ENCODE data around the gene OXCT1.
"Not testable (repeated sequence)": the region's sequence is repeated elsewhere in the genome, so short reads cannot be mapped to it uniquely, and the experiment has no call there.

Gene OXCT1

DNA sequence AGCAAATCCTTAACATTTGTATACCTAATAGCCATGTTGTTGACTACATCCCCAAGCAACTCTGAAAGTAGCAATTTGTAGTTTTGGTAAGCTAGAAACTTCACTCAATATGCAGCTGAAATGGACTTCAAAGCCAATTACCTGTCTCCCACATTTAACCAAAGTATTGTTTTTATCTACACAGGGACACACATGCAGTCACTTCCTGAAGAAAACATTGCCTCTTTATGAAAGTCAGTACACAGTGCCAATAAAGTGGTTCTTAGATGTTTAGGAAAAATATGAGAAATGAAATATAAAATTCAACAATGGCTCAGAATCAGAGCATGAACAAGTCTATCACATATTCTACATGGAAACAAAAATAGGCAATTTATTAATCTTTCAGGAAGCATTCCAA, 49.2 kb downstream of the OXCT1 start:
- DNase-seq = no peak

DNA sequence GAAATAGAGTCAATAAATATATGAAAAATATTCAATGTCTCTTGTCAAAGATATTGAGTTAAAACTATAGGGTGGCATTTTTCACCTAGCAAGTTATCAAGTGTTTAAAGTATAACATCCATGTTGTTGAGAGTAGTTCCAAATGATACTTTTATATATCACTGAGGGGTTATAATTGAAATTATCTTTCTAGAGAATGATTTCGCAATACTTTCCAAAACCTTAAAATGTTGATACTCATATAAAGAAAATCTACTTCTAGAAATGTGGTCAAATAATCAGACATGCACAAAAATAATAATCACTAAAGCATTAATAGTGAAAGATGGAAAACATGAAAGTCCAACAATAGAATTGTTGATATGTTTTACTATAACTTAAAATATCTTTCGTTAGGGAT, 50.1 kb downstream of the OXCT1 start:
- no peak for DNase-seq

DNA sequence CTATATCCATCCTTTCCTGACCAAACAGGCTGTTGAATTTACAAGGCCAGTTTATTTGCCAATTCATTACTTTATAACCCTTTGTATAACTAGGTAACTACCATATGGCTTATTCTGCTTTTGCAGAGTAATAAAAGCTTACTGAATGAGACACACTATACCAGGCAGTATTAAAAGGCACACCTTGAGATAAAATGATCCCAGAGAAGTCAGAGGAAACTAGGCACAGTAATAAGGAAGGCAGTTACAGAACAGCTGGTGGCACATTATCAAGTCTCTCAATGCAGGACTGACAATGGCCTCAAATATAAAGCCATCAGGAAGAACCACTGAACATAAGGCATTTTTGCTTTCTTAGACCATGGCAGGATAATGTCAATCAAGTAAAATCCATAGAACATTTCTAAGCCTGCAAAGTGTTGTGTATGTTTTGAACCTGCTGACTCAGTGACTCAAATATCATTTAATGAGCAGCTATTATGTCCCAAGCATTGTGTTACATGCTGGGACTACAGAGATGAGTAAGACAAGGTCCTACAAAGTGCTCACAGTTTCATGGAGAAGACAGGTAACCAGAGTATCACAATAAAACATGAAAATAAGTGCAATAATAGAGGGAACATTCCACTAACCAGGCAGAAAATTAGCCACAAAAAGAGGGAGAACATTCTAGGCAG, 52.5 kb downstream of the OXCT1 start:
- no peak for DNase-seq

DNA sequence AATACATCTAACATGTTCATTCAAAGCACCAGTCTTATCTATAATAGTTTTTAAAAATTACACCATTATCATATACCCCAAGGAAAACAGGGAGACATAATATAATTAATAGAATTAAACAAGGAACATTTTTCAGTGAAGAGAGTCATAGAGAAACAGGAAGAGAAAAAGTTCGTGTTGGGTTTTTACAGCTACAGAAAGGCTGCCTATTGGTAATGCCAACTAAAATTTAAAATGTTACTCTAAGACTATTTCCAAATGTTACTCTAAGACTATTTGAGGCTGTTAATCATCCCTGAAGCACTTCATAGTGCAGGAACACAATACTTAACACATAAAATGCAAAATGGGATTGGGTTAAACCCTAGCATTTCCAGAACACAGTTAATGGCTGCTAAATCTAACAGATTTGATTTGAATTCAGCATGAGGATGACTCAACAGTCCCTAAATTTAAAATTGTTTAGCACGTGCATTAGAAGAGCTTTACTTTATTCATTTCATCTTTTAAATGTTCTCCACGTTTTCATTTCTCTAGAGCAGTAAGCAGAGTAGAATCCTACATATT, 54.5 kb downstream of the OXCT1 start:
- DNase-seq = no peak

DNA sequence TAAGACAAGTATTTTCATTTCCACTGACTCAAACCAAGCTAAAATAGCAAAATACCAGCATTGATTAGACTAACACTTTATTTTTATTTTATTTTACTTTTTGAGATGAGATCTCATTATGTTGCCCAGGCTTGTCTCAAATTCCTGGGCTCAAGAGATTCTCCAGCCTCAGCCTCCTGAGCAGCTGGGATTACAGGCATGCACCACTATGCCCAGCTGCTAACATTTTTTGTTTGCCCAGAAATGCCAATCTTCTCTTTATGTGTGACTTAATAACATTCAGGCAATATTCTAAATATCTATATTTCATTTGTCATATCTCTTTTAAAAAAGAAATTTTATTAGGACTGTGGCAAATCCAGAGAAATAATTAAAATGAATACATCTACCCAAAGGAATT, 55.0 kb downstream of the OXCT1 start:
- no peak for DNase-seq

DNA sequence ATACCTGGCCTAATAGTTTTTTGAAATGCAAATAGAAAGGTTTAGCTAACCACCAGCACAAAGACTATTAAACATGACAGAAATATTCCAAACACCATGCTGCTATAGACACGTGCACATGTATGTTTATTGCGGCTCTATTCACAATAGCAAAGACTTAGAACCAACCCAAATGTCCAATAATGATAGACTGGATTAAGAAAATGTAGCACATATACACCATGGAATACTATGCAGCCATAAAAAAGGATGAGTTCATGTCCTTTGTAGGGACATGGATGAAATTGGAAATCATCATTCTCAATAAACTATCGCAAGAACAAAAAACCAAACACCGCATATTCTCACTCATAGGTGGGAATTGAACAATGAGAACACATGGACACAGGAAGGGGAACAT, 55.9 kb downstream of the OXCT1 start:
- DNase-seq = not testable (repeated sequence)

DNA sequence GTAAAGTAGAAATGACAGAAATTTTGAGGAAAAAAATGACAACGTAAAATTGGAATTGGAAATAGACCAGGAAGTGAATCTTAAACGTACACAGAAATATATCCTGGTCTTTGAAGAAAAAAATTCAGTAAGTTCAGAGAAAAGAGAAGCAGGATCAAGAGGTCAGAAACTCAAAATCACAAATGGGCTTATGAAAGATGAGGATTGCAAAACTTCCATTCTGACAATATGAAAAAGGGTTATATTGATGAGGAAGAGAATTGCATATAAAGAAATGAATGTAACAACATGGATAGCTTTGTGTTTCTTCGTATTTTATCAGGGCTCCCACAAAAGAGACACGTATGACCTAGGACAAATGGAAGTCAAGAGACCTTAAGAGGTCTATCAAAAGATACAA, 58.1 kb downstream of the OXCT1 start:
- peak in 1 of 2 experiments; percentile 12 for DNase-seq

DNA sequence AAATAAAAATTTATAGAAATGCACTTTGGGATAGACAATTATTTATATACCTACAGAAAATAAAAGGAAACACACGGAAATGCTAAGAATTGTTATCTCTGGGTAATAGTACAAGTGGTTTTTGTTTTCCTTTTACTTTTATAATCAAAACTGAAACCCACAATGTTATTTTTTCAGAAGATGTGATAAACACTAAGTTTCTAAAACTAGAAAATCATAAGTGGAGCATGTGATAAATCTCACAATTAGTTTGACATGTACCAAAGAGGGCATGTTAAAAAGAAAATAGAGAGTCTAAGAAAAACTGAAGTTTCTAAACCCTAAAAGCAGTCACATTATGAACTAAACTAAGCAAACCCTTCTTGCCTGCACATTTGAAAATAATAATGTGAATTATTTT, 61.1 kb downstream of the OXCT1 start:
- no peak for DNase-seq

DNA sequence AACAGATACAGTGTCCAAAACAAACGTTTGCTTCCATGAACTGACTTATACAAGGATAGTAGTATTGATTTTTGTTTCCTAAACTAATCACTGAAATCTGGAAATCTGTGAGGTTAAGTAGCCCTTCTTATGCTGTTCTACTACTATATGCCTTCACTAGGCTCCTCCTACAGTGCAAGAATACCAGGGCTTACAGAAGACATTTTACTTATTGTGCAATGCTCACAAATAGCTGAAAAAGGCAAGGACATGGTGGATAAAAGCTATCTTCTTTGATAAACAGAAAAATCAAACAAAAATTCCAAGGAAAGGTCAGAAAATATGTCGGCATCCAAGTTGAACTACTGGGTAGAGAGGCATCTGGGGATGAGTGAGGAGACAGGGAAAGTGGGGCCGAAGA, 61.9 kb downstream of the OXCT1 start:
- no peak for DNase-seq

DNA sequence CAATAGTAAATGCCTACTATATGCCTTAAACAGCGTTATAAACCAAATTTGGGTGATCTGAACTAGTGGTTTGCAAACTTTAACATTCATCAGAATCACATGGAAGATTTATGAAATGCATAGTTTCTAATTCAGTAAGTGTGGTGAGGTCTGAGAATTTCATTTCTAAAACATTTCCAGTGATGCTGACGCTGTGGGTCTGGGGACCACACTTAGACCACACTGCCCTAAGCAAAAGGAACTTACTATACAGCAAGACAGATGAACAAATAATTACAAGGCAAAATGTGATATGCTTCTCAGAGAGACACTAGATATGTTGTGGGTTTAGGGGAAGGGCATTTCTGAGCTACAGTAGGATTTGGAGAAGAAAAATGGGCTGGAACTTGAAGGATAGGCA, 72.6 kb downstream of the OXCT1 start:
- DNase-seq = no peak

DNA sequence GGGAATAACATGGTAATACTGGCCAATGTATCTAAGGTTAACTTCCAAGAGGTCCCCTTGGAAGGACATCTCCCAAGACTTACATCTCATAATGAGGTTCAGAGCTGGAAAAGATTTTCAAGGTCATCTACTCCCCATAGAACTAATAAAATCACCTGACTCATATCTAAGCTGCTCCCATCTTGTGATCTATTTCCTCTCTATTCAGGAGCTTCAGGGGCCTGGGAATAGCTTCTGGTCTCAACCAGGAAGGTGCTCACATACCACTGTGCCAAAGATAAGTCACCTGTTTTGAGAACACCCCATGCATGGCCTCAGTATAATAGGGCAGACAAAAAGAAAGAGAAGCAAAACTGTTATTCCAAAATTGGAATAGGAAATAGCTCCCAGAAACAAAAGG, 74.2 kb downstream of the OXCT1 start:
- DNase-seq = no peak

DNA sequence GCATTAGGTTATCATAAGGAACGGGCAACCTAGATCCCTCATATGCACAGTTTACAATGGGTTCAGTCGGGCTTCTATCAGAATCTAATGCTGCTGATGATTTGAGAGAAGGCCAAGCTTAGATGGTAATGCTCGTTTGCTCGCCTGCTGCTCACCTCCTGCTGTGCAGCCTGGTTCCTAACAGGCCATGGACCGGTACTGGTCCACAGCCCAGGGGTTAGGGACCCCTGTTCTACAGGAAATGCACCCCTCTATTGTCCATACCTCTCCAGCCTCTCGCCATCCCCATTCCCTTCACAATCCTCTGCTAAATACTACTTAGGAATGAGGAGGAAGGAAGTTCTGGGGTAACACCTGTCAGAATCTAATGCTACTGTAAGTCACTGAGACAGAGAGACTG, 75.1 kb downstream of the OXCT1 start:
- no peak for DNase-seq

DNA sequence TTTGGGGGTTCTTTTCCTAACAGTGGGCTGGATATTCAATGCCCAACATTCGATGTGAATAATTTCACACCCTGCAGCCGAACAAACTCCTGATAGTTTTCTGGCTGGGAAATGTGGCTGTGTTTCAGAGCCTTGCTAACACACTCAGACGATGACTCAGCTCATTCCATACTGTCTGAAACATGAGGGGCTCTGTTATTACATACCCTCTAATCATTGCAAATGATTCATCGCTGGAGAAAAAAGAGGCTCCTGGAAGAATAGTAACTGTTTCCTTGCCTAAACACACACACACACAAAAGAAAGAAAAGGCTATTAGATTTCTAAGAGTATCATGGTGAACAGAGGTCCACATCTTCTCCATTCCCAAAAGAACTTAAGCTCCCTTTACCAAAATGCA, 75.8 kb downstream of the OXCT1 start:
- no peak for DNase-seq

DNA sequence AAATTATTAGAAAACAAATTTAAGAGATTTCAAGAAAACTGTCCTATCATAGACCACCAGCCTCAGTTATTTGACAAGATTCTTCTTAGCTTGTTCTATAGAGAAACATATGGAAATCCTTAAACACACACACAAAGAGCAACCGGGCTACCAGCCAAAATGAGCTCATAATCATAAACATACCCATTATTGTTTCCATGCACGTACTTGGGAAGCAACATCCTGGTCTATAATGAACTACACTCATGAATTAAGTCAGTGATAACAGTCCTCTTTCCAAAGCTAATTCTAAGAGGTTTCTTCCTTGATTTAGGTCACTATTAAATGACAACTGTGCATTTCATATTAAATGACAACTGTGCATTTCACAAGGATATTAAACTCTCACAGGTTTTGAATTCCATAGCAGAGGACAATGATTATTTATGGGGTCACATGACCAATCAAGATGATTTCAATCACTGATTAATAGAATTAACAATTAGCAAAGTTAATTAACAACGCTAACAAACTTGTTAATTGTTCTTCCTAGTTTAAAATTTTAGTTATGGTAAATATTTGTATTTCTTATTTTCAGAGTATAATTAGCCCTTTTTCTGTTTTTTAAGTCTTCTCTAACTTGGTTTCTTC, 77.0 kb downstream of the OXCT1 start:
- no peak for DNase-seq

DNA sequence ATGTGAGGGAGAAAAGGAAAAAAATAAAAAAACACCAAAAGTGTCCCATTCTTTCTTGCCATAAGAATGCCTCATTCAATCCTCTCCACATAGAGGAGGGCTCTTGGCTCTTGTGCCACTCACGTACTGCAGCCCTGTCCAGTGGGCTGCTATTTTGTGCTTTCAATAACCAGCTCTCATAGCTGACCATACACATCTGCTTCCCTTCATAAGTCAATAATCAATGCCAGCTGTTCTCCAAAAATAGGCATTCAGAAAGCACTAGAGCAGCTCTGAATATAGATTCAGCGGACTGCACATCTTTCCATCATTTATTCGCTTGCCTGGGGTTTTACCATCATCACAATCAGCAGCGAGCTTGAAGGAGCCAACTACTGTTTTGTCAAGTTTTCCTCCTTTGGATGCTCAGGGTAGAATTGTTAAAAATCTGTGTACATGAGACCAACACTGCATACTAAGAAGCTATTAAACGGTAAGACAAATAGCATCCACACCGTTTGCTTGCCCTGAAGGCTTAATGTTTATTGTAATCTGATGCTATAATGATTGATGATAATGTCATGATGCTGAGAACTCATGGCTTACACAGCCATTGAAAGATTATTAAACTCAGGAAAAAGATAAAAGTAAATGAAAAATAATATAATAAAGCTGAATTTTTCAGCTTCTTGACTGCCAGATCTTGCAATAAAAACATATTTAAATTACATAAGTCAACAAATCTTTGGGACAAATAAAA, 80.0 kb downstream of the OXCT1 start:
- DNase-seq = no peak

DNA sequence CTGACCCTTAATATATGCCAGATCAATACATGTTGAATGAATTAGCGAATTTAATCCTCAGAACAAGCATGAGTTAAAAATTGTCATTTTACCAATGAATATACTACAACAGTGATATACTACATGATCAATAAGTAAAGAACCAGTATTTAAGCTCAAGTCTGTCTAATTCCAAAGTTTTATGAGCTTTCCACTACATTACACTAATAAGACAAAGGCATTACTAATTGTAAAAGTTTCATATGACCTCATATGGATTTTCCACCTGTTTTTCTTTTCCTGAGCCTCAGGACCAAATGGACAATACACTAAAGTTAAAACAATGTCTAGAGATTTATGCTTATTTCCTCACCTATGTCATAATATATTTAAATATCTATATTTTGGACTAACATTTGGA, 80.8 kb downstream of the OXCT1 start:
- no peak for DNase-seq

DNA sequence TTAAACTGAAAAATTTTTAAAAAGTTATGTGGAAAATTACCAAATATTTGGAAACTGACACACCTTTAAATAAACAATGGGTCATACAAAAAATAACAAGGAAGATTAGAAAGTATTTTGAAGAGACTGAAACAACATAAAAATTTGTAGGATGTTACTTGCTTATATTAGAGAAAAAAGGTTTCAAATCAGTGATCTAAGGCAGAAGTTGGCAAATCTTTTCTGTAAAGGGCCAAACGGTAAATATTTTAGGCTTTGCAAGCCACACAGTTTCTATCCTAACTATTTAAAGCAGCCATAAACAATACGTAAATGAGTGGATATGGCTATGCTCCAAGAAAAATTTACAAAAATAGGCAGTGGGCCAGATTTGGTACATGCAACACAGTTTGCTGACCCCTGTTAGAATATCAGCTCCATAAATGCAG, 81.3 kb downstream of the OXCT1 start:
- no peak for DNase-seq

DNA sequence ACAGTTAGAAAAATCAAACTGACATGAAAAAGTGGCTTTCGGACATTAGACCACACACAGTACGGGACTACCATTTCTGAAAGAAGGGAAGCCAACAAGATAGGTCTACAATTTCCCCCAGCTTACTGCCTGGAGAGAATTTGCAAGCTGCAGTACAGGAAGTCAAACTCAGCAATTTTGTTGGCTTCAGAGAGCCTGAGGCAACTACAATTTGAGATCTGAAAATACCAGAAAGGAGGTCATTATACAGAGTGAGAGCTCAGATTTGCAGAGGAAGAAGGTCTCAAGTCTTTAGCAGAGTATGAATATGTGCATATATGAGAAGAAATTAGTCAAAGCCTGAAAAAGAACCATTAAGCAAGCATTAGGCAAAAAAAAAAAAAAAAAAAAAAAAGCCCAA, 83.0 kb downstream of the OXCT1 start:
- DNase-seq = no peak

DNA sequence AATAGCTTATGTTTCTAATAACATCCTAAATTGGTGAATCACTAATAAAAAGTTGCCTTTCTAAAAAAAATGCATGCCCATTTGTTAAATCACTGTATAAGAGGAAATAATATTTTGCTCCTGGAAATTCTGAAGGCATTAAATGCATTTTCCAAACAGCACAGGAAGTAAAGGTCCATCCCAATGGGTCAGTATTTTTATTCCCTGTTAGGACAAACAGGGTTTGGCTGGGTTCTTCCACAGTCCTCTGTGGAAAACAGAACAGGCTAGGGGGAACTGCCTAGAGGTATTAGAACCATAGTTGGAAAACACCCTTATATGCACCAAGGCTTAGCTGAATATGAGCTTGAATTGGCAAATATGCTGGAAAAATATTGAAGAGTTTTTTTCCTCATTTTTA, 85.2 kb downstream of the OXCT1 start:
- DNase-seq = no peak

DNA sequence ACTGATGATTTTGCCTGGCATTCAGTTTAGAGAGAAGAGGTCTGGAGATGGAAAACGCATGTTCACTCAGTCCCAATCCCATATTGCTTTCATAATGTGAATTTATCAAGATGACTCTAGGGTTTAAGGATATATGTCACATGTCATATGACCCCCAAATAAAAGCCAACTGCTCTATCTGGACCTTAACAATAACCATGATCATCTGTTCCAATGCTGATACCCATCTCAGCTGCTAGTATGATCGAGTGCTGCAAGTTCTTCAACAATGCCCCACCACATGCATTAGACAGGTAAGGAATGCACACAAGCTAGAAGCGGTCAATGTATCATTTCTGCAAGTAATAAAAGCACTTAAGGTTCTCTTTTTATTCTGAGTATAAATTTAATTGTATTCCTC, 91.8 kb downstream of the OXCT1 start:
- no peak for DNase-seq

DNA sequence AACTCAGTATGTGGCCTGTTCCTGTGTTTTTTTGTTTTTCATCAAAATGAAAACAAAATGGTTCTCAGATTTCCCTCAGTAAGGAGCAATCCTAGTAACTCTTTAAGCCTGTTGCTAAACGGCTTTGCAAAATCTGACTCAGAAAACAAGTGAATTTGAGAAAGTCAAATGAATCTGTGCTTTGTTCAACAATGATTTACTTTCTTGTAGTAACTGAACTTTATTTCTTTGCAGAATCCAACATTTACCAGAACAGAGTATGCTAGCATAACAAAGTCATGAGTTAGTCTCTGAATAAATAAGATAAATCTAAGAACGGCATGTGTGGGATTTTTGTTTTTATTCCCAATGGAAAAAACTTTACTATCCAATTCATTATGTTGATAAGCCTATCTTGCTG, 93.8 kb downstream of the OXCT1 start:
- DNase-seq = no peak

DNA sequence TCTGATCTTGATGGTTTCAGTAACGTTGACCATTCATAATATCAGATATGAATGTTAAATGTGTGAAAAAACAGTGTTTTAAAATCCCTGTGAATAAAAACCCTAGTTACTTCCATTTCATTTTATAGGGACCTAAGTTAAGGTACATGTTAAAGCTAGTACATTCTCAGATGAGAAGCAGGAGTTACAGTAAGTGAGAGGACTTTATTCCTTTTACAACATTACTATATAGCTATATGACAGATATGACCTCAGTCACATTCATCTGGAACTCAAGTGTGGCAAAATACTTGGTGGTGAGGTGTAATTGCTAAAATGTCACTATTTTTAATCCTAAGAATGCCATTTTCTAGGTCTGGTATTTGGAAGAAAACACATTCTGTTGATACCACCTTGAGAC, 96.4 kb downstream of the OXCT1 start:
- DNase-seq = no peak

DNA sequence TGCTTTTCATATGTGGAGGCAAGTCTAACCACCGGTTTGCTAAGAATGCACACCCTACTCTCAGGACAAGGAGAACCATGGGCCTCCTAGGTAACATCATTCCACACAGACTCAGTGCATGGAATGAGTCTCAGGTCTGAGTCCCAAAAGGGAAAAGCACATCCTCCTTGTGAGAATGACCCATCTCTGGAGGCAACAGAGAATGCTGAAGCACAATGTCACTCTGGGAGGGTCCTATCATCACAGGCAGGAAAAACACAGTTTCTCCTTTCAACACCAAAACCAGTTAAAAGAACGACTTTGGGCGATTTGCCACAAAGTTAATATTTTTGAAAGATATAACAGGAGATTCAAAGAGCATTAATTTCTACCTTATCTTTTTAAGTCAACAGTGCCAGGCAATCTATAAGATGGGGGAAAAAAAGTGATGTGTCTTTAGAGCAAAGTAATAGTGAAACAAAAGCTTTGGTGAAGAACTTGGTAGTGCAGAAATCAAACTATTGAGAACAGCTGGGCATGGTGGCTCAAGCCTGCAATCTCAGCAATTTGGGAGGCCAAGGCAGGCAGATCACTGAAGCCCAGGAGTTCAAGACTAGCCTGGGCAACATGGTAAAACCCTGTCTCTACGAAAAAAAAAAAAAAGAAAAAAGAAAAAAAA, 97.3 kb downstream of the OXCT1 start:
- no peak for DNase-seq

DNA sequence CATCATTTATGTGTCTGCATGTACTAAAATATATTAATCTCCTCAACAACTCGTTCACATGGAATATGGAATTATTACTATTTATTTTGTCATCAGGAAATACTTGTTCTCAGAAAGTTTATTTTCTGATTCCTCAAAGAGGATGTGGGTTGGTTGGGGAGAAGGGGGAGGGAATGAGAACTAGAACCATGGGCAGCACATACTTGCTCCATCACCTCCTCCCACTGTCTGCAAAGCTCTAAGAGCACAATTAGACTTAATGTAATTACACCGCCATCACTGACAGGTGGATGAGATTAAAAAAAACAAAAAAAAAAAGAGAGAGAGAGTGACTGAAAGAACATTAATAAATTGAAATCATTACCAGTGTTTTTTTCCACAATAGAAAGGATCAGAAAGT, 98.2 kb downstream of the OXCT1 start:
- no peak for DNase-seq

Measured in AML-193 (cell line).